H1 (cell line): Measurements from ENCODE around the gene AVPR1B. TPM values are rescaled to one million over a fixed set of nuclear protein-coding genes. Genes with fewer than 3 reads are reported as not detected.

Experiments
- CTCF ChIA-PET: fragments of 300-600 bp; sonication (Branson Sonifier 250); formaldehyde crosslinking; loops from one replicate; lab custom pipeline; 2021; ENCODE audit not compliant: partially characterized antibody; lab: Charles Lee
- POLR2A ChIA-PET: fragments of 300-600 bp; sonication (Branson Sonifier 250); formaldehyde crosslinking; loops from one replicate; lab custom pipeline; 2021; ENCODE audit warnings: inconsistent platforms; ENCODE audit not compliant: partially characterized antibody; lab: Charles Lee
- DNase-seq, 2 experiments: peaks; one replicate each; pipeline versions ENCODE4 v3.0.0 to v3.0.0-alpha.2; 2010 to 2022; ENCODE audit warnings: low spot score in 2 of 2, low read depth in 1 of 2, mixed read lengths in 1 of 2
- FAIRE-seq: peaks from 2 replicates; lab custom pipeline; 2011; peaks lifted over from hg19 to GRCh38; lab: Jason Lieb, UNC
- H2AFZ ChIP-seq: 2 replicates; pipeline ENCODE4 v1.8.1; 2012; ENCODE audit warnings: low read length, inconsistent platforms
- H2AK5ac ChIP-seq: 2 replicates; pipeline ENCODE4 v1.6.1; 2013; ENCODE audit warnings: low read depth, low read length
- H2BK120ac ChIP-seq: replicated peaks from 2 replicates; pipeline ENCODE3; 2013; ENCODE audit warnings: low read depth, low read length, inconsistent platforms
- H2BK12ac ChIP-seq: 2 replicates; pipeline ENCODE4 v1.6.1; 2013; ENCODE audit warnings: low read depth, low read length
- H2BK15ac ChIP-seq: 2 replicates; pipeline ENCODE4 v1.6.1; 2013; ENCODE audit warnings: low read length
- H2BK20ac ChIP-seq: 2 replicates; pipeline ENCODE4 v1.6.1; 2013; ENCODE audit warnings: low read length
- H2BK5ac ChIP-seq: 2 replicates; pipeline ENCODE4 v1.6.1; 2013; ENCODE audit warnings: low read depth, low read length
- H3K14ac ChIP-seq: 2 replicates; pipeline ENCODE4 v1.6.1; 2013; ENCODE audit warnings: inconsistent platforms; ENCODE audit not compliant: insufficient read length
- H3K18ac ChIP-seq: 2 replicates; pipeline ENCODE4 v1.6.1; 2013; ENCODE audit warnings: low read length; ENCODE audit errors: extremely low read depth
- H3K23ac ChIP-seq: 2 replicates; pipeline ENCODE4 v1.6.1; 2013; ENCODE audit warnings: inconsistent platforms; ENCODE audit not compliant: insufficient read length
- H3K23me2 ChIP-seq: 2 replicates; pipeline ENCODE4 v1.6.1; 2013; ENCODE audit warnings: low read depth, low read length
- H3K27ac ChIP-seq: 2 replicates; pipeline ENCODE4 v1.6.1; 2011; ENCODE audit warnings: low read depth, low read length, inconsistent platforms
- H3K27me3 ChIP-seq, 4 experiments: replicated peaks in 1 of 4; 1 replicate in 1 of 4; 2 replicates in 3 of 4; pipeline versions ENCODE4 v1.6.1 to v1.8.1; 2011 to 2013; ENCODE audit warnings: low read length in 3 of 4, mild to moderate bottlenecking in 3 of 4, inconsistent platforms in 2 of 4, mixed read lengths in 2 of 4, moderate library complexity in 1 of 4; ENCODE audit not compliant: control insufficient read depth in 3 of 4, insufficient read depth in 3 of 4; ENCODE audit errors: extremely low read depth in 1 of 4
- H3K36me3 ChIP-seq, 4 experiments: 2 replicates each; pipeline versions ENCODE4 v1.6.1 to v1.8.1; 2011 to 2013; ENCODE audit warnings: mild to moderate bottlenecking in 4 of 4, low read length in 3 of 4, moderate library complexity in 2 of 4, control low read depth in 1 of 4, inconsistent platforms in 1 of 4; ENCODE audit not compliant: insufficient read depth in 4 of 4, control insufficient read depth in 2 of 4
- H3K4ac ChIP-seq: replicated peaks from 2 replicates; pipeline ENCODE3; 2013; ENCODE audit warnings: low read length, low read depth, mixed read lengths, inconsistent platforms; ENCODE audit not compliant: insufficient read length
- H3K4me1 ChIP-seq, 4 experiments: replicated peaks in 1 of 4; 1 replicate in 1 of 4; 2 replicates in 3 of 4; pipeline versions ENCODE4 v1.6.1 to v1.8.1; 2011 to 2013; ENCODE audit warnings: low read length in 3 of 4, inconsistent platforms in 2 of 4, mixed read lengths in 1 of 4; ENCODE audit not compliant: insufficient read depth in 4 of 4, control insufficient read depth in 3 of 4
- H3K4me2 ChIP-seq, 2 experiments: 2 replicates each; pipeline versions ENCODE4 v1.6.1 to v1.8.1; 2011 to 2013; ENCODE audit warnings: low read depth in 2 of 2, low read length in 2 of 2, control low read depth in 1 of 2, inconsistent platforms in 1 of 2, mild to moderate bottlenecking in 1 of 2; ENCODE audit not compliant: insufficient read depth in 1 of 2
- H3K4me3 ChIP-seq, 4 experiments: fragments of 200-600, 300-600 bp in 1 of 4; sonication (generic), shearing (Covaris generic), sonication (Bioruptor Twin) in 1 of 4; 2 replicates each; pipeline versions ENCODE4 v1.5.1 to v1.8.1; 2011 to 2016; ENCODE audit warnings: low read length in 4 of 4, low read depth in 3 of 4, control low read depth in 2 of 4, inconsistent platforms in 2 of 4, mild to moderate bottlenecking in 2 of 4, mixed read lengths in 1 of 4, moderate library complexity in 1 of 4; ENCODE audit not compliant: insufficient read depth in 2 of 4; ENCODE audit errors: extremely low read depth in 1 of 4
- H3K56ac ChIP-seq: replicated peaks from 2 replicates; pipeline ENCODE3; 2013; ENCODE audit warnings: low read depth, mild to moderate bottlenecking, mixed read lengths, low read length, inconsistent platforms; ENCODE audit not compliant: insufficient read length
- H3K79me1 ChIP-seq: 2 replicates; pipeline ENCODE4 v1.6.1; 2013; ENCODE audit warnings: low read depth, low read length, control low read depth
- H3K79me2 ChIP-seq, 2 experiments: 2 replicates each; pipeline versions ENCODE4 v1.6.1 to v1.8.1; 2012 to 2013; ENCODE audit warnings: low read length in 2 of 2, mild to moderate bottlenecking in 2 of 2, inconsistent platforms in 1 of 2; ENCODE audit not compliant: insufficient read depth in 2 of 2, control insufficient read depth in 1 of 2
- H3K9ac ChIP-seq, 4 experiments: replicated peaks in 1 of 4; 1 replicate in 1 of 4; 2 replicates in 3 of 4; pipeline versions ENCODE4 v1.6.1 to v1.8.1; 2011 to 2013; ENCODE audit warnings: low read depth in 3 of 4, low read length in 3 of 4, control low read depth in 2 of 4, mild to moderate bottlenecking in 2 of 4, moderate library complexity in 2 of 4, inconsistent platforms in 1 of 4; ENCODE audit errors: extremely low read depth in 1 of 4
- H3K9me3 ChIP-seq, 2 experiments: 2 replicates each; pipeline versions ENCODE4 v1.6.1 to v1.8.1; 2012 to 2013; ENCODE audit warnings: mild to moderate bottlenecking in 2 of 2, moderate library complexity in 2 of 2, control low read depth in 1 of 2, inconsistent platforms in 1 of 2, low read depth in 1 of 2, low read length in 1 of 2, mixed read lengths in 1 of 2; ENCODE audit not compliant: insufficient read depth in 2 of 2
- H4K20me1 ChIP-seq, 2 experiments: replicated peaks in 1 of 2; 2 replicates each; pipeline versions ENCODE3 to v1.8.1; 2011 to 2013; ENCODE audit warnings: inconsistent platforms in 2 of 2, low read length in 2 of 2, mild to moderate bottlenecking in 1 of 2; ENCODE audit not compliant: insufficient read depth in 2 of 2, control insufficient read depth in 1 of 2
- H4K5ac ChIP-seq: 2 replicates; pipeline ENCODE4 v1.6.1; 2013; ENCODE audit warnings: low read length, low read depth, mixed read lengths, inconsistent platforms; ENCODE audit not compliant: insufficient read length
- H4K8ac ChIP-seq: 2 replicates; pipeline ENCODE4 v1.8.0; 2013; ENCODE audit warnings: mild to moderate bottlenecking, moderate library complexity, low read length, inconsistent platforms; ENCODE audit not compliant: insufficient read depth; ENCODE audit errors: extremely low read depth
- H4K91ac ChIP-seq: replicated peaks from 2 replicates; pipeline ENCODE3; 2013; ENCODE audit warnings: low read length, mixed read lengths, inconsistent platforms; ENCODE audit not compliant: insufficient read length
- BACH1 ChIP-seq: IDR thresholded peaks from 2 replicates; pipeline ENCODE4 v1.6.1; 2012; ENCODE audit warnings: low read length, improper control_type of control experiment
- CTBP2 ChIP-seq: IDR thresholded peaks from 2 replicates; pipeline ENCODE4 v1.7.0; 2011; ENCODE audit warnings: borderline replicate concordance, mild to moderate bottlenecking, moderate library complexity, mixed read lengths, low read length; ENCODE audit not compliant: insufficient read depth, insufficient read length
- EGR1 ChIP-seq: IDR thresholded peaks from 2 replicates; pipeline ENCODE4 v1.6.1; 2011; ENCODE audit warnings: low read depth, low read length, borderline replicate concordance
- EZH2 ChIP-seq: fragments of 200-600 bp; sonication (generic); IDR thresholded peaks from 2 replicates; pipeline ENCODE4 v1.7.1; 2012; ENCODE audit warnings: low read depth, mild to moderate bottlenecking, moderate library complexity, low read length, inconsistent platforms; ENCODE audit not compliant: severe bottlenecking
- HDAC6 ChIP-seq: IDR thresholded peaks from one replicate; pipeline ENCODE4 v1.7.1; 2012; ENCODE audit warnings: low read depth, mild to moderate bottlenecking, inconsistent platforms, low read length, moderate library complexity
- JUND ChIP-seq: IDR thresholded peaks from 2 replicates; pipeline ENCODE4 v1.6.1; 2011; ENCODE audit warnings: mild to moderate bottlenecking, improper control_type of control experiment, low read length
- POU5F1 ChIP-seq: IDR thresholded peaks from 2 replicates; pipeline ENCODE4 v1.6.1; 2011; ENCODE audit warnings: low read depth, mild to moderate bottlenecking, low read length, moderate library complexity
- SIN3A ChIP-seq, 2 experiments: IDR thresholded peaks in 1 of 2; conservative IDR thresholded peaks in 1 of 2; 2 replicates each; pipeline ENCODE4 v1.6.1; 2011 to 2012; ENCODE audit warnings: low read length in 2 of 2, improper control_type of control experiment in 1 of 2, low read depth in 1 of 2, mild to moderate bottlenecking in 1 of 2
- TAF1 ChIP-seq: IDR thresholded peaks from 2 replicates; pipeline ENCODE4 v1.6.1; 2011; ENCODE audit warnings: mild to moderate bottlenecking, low read depth, low read length
- TCF12 ChIP-seq: IDR thresholded peaks from 2 replicates; pipeline ENCODE4 v1.6.1; 2011; ENCODE audit warnings: low read depth, mild to moderate bottlenecking, low read length
- WGBS, 2 experiments: shearing (Covaris generic) in 1 of 2; methylation state at CpG; one replicate each; pipeline versions ENCODE4 v1.1.6 to v1.1.7; 2013 to 2015; ENCODE audit warnings: low lambda C conversion rate in 2 of 2, mixed read lengths in 2 of 2, inconsistent platforms in 1 of 2, low coverage in 1 of 2, missing lambda C conversion rate in 1 of 2; ENCODE audit not compliant: insufficient replicate concordance in 2 of 2, insufficient coverage in 1 of 2, insufficient read length in 1 of 2; ENCODE audit errors: extremely low coverage in 1 of 2, missing lambda C conversion rate in 1 of 2; 5-methylcytosine and 5-hydroxymethylcytosine counted together
- polyA plus RNA-seq, 7 experiments: library from polyadenylated mRNA; depleted of rRNA in 3 of 7; stranded (reverse) in 5 of 7; unstranded in 2 of 7; fragments of >200 nt in 5 of 7; fragments of 200-250 nt in 2 of 7; gene quantifications; 1 replicate in 5 of 7; 2 replicates in 1 of 7; 4 replicates in 1 of 7; pipeline versions ENCODE4 v1.2.1 to v1.2.3, GENCODE V29; 2011 to 2013; ENCODE audit warnings: missing spikeins in 2 of 7, mixed read lengths in 2 of 7
- total RNA-seq: library from RNA; stranded (reverse); fragmentation: NEBNext Ultra II Directional; extraction: Animal tissue kit (Norgen Biotek cat#: 25700); gene quantifications from 2 replicates; pipeline ENCODE4 v1.2.1, GENCODE V29; 2021

Gene AVPR1B
- total and polyA plus RNA-seq, 2 of the 8 experiments (the other 6 are each of a cell fraction or from before 2014, with no cell fraction given) = 0.29 to 0.50 TPM

- Histone ChIP-seq H2BK120ac (no peak overlapping the region), H4K20me1 (peaks cover 0 to 2% of the 10 kb centered on the region in 2 experiments), H3K56ac (no peak overlapping the region), H2BK20ac (no peak overlapping the region), H2AK5ac (no peak overlapping the region), H3K4me3 (peak overlapping the region; percentile 50 to 69 (median 60)), H3K4me1 (peaks cover 0 to 3% (median 2%) of the 10 kb centered on the region in 4 experiments; a peak in 3 of 7 replicates), H3K23ac (no peak overlapping the region), H3K14ac (no peak overlapping the region), H4K5ac (no peak overlapping the region), H3K18ac (no peak overlapping the region), H3K4ac (peak overlapping the region; percentile 53), H3K27ac (no peak overlapping the region), H3K4me2 (peak overlapping the region; percentile 71 to 89), H3K36me3 (no peaks in the 10 kb centered on the region), H4K91ac (no peak overlapping the region), H2AFZ (peak overlapping the region; percentile 55; the same call in 1 of the 2 replicates), H4K8ac (no peak overlapping the region), H3K9me3 (no peaks in the 10 kb centered on the region; a peak in 2 of 4 replicates), H3K9ac (no peak overlapping the region; a peak in 1 of 7 replicates), H2BK5ac (no peak overlapping the region), H3K79me1 (peaks cover 2% of the 10 kb centered on the region; the same call in 1 of the 2 replicates), H3K79me2 (no peaks in the 10 kb centered on the region), H2BK15ac (no peak overlapping the region), H3K27me3 (peaks cover 3 to 26% (median 24%) of the 10 kb centered on the region in 4 experiments), H3K23me2 (peaks cover 16% of the 10 kb centered on the region), H2BK12ac (no peak overlapping the region)
- FAIRE-seq = no peak
- DNase-seq = no peak
- POLR2A ChIA-PET = no interaction called here
- WGBS, 2 experiments = 21% methylated on average over 5 of the region's 5 CpGs; no CpG with 5 or more reads in 1 of the 2 experiments
- CTCF ChIA-PET = interaction anchor here (0.8 to 1.3 kb wide), 3 partner anchors 9 to 133 kb away, joined by 3 to 4 read pairs (median 3); no protein-coding TSS in a partner anchor
- no peak for TF ChIP-seq EZH2
- no peak for TF ChIP-seq EGR1
- no peak for TF ChIP-seq SIN3A (conservative IDR thresholded peaks at IDR 0.05 in 1 of 2, IDR thresholded peaks at IDR 0.05 in 1 of 2; ENCODE audit: low read depth in 1 of 2, low read length in 2 of 2)
- TF ChIP-seq BACH1 = no peak
- no peak for TF ChIP-seq JUND
- TF ChIP-seq HDAC6 = no peak
- TF ChIP-seq TAF1 = no peak
- no peak for TF ChIP-seq POU5F1
- no peak for TF ChIP-seq CTBP2
- no peak for TF ChIP-seq TCF12
Observed at GRCh38 chr1:206116873-206117150, 376 bp downstream of the AVPR1B start.
